Body of pancreas (tissue), 4 donors: ENCODE data around the gene MAPT.

Experiments
- CTCF ChIP-seq, 7 experiments: fragments of 450-650 bp in 4 of 7; fragments of 200-600 bp in 3 of 7; sonication (generic) in 3 of 7; IDR thresholded peaks; one replicate each; pipeline ENCODE4 v1.5.1; 2016 to 2019; ENCODE audit warnings: antibody characterized with exemption in 7 of 7
- POLR2A ChIP-seq, 3 donors: fragments of 450-650 bp; IDR thresholded peaks; one replicate each; pipeline ENCODE4 v1.6.1; 2016; ENCODE audit warnings: antibody characterized with exemption in 3 of 3, mild to moderate bottlenecking in 2 of 3

- TF ChIP-seq POLR2A (IDR thresholded peaks at IDR 0.05): no peak
- no peak for TF ChIP-seq CTCF (IDR thresholded peaks at IDR 0.05)
These were observed 16.9 kb upstream of the MAPT start for GRCh38 chr17:45877467-45877866.
